GM18505 (cell line): Measurements from ENCODE around the gene ZNF568.
A peak's percentile ranks its signal among the peaks of the same experiment; 100 is the strongest.

Source experiments
- ATAC-seq: cut with Tn5 transposase; IDR thresholded peaks from one replicate; pipeline ENCODE4 v1.9.1; 2021; ENCODE audit not compliant: unreplicated experiment
- POLR2A ChIP-seq: IDR thresholded peaks from 4 replicates; pipeline ENCODE4 v1.6.1; 2011; ENCODE audit warnings: borderline replicate concordance; ENCODE audit not compliant: insufficient read depth, insufficient read length; ENCODE audit errors: extremely low read depth

ZNF568 gene

DNA sequence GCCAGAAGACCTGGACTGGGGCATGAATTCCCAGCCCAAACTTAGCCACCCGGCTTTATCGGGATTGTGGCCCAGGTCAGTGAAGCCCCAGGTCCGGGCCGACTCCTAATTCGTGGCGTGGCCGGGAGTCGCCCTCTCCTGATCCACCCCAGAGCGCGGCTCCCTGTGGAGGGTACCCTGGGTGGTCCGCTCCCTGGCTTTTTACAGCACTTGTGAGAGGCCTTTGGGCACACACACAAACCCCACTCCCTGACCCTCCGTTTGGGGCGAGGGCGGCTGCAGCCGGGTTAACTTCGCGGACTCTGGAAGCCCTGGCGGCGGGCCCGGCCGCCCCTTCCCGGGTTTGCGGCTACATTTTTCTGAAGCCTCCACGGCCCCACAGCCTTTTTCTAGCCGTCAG is 56.4 kb downstream of the ZNF568 start:
- no peak for ATAC-seq
- TF ChIP-seq POLR2A: no peak

DNA sequence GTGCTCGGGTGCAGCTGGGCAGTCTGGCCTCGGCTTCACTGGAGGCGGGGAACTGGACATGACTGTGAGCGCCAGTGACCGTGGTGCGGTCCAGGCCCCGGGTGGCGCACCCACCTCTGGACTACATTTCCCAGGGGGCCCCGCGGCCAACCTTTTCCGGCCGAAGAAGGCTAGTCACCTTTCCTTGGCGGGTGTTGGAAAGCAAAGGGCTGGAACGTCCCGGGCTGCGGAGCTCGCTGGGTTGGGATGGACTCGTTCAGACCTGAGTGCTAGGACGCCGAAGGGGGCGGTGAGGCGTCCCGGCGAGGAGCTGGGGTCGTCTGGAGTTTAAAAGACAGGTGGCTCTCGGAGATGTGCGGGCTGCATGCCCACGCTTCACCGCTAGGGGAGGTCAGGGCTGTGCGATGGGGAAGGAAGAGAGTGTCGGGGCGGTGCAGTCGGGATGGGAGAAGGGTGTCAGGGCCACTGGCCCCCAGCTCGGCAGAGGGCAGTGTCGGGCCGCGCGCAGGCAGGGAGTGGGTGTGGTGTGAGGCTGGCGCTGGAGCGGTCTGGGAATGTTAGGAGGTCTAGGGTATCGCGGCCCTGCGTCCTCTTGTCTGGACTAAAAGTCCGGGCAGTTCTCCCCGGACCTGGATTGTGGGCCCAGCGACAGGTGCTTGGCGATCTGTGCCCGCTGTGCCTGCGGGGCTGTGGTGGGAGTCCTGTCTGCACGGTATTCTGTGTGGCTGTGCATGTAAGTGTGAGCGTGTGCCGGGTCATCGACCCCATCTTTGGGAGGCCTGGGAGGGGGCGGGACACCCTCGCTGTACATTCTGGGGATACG is 57.1 kb downstream of the ZNF568 start:
- peak; percentile 88 for ATAC-seq
- no peak for TF ChIP-seq POLR2A

DNA sequence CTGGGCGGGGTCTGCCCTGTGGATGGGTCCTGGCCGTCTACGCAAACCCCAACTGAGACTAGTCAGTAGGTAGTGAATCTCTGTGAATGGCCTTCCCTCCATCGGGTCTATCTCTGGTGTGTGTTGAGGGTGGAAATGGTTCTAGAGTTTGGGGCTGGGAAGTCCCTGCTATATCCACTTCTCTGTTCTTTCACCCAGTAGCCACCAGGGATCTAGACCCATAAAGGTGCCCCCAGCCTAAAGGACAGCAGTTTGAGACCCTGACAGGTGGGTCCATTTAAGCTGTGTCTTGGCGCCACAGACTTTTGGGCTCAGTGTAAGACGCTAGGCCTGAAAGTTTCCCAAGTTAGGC is 57.7 kb downstream of the ZNF568 start:
- ATAC-seq: no peak
- TF ChIP-seq POLR2A: no peak

DNA sequence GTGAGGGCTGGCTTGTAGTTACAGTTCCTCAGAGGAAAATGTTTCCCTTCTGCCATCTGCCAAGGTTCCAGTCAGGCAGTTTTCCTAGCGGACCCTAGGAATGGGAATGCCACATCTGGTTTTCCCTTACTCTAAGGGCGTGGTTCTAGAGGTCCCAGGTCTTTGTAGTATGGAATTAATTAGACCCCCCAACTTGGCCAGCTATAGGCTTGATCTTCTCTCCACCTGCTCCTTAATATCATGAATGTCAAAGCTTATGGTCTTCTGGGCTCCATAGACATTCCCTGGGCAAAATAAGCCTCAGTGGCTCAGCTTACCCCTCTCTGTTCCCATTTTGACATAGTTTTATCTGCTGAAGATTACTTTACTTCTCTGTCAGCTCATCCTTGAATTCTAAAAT is 70.0 kb downstream of the ZNF568 start:
- TF ChIP-seq POLR2A: no peak
- ATAC-seq: no peak

DNA sequence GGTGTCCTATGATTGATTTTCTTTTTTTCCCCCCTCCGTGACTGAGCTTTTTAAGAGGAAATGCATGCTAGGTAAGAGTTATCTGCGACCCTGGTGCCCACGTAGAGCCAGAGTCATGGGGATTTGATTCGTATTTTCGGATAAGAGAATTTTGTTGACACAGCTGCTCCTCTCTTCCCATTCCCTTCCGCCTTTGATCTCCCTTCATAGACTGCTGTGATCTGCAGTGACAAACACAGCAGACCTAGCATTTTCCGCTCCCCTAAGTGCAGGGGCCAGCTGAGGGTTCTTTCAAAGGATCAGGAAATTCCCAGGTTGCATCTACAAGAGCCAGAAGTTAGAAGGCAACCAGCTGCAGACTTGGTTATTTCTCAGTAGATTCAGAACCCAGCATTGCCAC is 70.5 kb downstream of the ZNF568 start:
- ATAC-seq: no peak
- no peak for TF ChIP-seq POLR2A

DNA sequence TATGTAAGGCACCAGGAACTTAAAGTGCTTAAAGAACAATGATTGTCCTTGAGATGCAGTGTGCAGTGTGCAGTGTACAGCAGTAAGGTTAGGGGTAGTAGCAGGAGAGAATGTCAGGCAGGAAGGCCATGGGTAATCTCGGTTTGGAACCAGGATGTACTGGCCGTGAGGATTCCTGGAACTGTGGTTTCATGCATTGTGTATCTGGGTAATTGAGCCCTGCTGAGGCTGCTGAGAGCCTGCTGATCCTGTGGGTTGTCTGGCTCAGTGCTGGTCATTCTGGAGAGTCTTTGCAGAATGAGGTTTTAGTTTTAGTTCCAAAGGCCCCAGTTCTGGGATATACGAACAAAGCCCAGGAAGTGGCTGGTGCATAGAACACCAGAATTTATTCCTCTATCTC is 71.0 kb downstream of the ZNF568 start:
- no peak for TF ChIP-seq POLR2A
- no peak for ATAC-seq

DNA sequence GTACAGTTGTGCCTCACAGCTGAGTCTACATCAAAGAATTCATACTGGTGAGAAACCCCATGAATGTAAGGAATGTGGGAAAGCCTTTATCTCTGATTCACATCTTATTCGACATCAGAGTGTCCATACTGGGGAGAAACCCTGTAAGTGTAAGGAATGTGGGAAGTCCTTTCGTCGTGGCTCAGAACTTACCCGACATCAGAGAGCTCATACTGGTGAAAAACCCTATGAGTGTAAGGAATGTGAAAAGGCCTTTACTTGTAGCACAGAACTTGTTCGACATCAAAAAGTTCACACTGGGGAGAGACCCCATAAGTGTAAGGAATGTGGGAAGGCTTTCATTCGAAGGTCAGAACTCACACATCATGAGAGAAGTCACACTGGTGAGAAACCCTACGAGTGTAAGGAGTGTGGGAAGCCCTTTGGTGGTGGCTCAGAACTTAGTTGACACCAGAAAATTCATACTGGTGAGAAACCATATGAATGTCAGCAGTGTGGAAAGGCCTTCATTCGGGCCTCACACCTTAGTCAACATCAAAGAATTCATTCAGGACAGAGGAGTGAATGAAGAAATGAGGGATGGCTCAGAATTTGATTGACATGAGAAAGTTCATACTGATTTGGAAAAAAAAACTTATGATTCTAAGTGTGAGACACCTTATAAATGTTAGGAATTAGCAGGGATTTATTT is 81.2 kb downstream of the ZNF568 start:
- no peak for ATAC-seq

DNA sequence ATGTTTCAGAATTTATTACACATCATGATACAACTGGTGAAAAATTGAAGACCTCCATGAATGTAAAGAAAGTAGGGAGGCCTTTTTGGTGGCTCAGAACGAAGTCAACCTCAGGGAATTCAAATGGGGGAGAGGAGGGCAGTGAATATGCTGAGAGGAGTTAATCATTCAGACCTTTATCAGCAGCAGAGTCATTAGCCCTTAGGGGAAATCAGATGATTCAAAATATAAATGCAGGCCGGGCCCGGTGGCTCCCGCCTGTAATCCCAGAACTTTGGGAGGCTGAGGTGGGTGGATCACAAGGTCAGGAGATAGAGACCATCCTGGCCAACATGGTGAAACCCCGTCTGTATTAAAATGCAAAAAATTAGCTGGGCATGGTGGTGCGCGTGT is 81.7 kb downstream of the ZNF568 start:
- TF ChIP-seq POLR2A: no peak
- no peak for ATAC-seq

More for the DNA sequence above, 81.2 kb downstream of the ZNF568 start:
- no peak for TF ChIP-seq POLR2A

DNA sequence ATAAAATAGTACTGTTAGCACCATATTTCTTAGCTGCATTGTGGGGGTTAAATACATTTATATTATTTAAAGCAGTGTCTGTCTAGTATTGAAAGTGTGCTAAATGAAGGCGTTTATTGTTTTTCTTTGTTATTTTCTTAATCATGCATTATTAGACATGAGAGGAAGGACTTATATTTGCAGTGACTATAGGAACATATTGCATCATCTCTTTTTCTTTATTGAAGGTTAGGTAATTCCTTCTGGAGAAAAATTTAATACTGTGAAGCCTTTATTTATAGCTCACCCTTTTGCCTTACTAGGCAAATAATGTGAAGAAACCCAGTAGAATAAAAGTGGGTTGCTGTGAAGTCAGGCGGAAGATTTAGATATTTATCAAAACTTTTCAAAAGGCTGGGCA is 83.2 kb downstream of the ZNF568 start:
- no peak for ATAC-seq
- no peak for TF ChIP-seq POLR2A

DNA sequence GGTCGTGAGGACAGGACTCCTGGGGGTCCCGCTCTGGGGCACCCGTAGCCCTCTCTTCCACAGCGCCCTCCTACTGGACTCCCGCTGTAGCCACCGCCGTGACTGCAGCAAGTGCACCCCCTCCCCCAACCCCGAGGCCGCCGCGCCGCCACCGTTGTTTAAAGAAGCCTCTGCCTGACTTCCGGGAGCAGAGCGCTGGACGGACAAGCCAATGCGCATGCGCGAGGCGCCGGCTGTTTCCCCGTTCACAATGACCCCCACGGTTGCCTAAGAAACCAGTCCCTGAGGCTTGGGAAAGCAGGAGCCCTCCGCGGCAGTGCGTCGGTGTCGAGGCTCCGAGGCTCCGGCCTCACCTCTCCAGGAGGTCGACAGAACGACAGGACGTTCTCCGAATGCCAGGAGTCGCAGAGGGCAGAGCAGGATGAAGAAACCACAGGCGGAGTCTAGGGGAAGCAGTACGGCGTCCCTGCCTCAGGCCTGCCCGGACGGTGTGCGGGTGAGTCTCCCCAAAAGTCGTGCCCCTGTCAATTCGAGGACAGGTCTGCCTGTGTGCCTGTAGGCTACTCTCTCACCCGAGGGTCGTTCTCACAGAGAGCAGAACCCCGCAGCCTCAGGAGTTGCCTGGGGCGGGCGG is 91.6 kb downstream of the ZNF568 start:
- no peak for TF ChIP-seq POLR2A
- no peak for ATAC-seq

DNA sequence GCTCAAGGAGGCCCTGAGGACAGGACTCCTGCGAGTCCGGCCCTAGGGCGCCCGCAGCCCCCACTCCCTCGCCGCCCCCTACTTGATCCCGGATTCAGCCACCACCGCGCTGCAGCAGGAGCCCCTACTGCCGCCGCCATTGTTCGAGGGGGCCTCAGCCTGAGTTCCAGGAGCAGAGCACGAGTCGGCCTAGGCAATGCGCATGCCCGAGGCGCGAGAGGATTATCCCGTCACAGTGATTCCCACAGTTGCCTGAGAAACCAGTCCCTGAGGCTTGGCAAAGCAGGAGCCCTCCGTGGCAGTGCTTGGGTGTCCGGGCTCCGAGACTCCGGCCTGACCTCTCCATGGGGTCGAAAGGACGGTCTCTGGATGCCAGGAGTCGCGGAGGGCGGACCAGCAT is 93.7 kb downstream of the ZNF568 start:
- ATAC-seq: no peak
- TF ChIP-seq POLR2A: no peak

DNA sequence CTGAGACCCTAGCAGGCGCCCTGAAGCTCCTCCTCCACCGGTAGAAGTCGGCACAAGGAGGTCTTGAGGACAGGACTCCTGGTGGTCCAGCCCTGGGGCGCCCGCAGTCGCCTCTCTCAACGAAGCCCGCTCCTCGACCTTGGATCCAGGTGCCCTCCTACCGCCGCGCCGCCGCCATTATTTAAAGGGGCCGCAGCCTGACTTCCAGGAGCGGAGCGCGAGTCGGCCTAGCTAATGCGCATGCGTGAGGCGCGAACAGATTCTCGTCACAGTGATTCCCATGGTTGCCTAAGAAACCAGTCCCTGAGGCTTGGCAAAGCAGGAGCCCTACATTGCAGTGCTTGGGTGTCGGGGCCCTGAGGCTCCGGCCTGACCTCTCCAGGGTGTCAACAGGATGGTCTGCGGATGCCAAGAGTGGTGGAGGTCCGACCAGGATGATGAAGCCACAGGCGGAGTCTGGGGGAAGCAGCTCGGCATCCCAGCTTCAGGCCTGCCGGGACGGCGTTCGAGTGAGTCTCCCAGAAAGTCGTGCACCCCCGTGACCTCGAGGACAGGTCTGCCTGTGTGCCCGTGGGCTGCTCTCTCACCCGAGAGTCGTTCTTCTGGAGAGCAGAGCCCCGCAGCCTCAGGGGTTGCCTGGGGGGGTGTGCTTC is 96.1 kb downstream of the ZNF568 start:
- no peak for ATAC-seq
- no peak for TF ChIP-seq POLR2A

DNA sequence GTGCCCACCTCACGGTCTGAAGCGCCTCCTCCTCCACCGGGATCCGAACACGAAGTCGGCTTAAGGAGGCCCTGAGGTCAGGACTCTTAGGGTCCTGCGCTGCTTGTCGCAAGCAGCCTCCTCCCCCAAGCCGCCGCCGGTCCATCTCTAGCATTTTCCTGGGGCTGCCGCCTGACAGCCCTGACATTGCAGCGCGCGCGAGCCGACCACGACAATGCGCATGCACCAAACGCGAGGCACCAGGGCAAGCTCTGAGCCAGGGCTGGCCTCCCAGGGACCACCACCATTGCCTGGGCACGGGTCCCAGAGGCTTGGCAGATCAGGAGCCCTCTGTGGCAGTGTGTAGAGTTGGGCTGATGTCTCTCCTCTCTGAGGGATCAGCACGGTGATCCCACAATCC is 98.3 kb downstream of the ZNF568 start:
- ATAC-seq: no peak
- no peak for TF ChIP-seq POLR2A
